GM21515 (cell line): ENCODE results near the gene GABPB1.

Experiments
- ATAC-seq: cut with Tn5 transposase; IDR thresholded peaks from one replicate; pipeline ENCODE4 v1.9.1; 2021; ENCODE audit not compliant: unreplicated experiment

GABPB1 gene

DNA sequence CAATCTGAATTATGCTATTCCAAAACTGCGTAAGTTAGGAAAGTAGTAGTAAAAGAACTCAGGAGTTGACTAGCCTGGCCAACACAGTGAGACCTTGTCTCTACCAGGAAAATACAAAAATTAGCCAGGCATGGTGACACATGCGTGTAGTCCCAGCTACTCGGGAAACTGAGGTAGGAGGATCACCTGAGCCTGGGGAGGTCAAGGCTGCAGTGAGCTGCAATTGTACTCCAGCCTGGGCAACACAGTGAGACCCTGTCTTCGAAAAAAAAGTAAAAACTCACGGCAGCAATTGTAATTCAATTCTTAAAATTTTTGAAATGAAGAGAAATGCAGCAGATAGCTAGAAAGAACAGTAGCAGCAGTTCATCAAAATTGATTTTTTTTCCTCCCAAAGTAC lies 9.7 kb downstream of the GABPB1 start:
- no peak for ATAC-seq

DNA sequence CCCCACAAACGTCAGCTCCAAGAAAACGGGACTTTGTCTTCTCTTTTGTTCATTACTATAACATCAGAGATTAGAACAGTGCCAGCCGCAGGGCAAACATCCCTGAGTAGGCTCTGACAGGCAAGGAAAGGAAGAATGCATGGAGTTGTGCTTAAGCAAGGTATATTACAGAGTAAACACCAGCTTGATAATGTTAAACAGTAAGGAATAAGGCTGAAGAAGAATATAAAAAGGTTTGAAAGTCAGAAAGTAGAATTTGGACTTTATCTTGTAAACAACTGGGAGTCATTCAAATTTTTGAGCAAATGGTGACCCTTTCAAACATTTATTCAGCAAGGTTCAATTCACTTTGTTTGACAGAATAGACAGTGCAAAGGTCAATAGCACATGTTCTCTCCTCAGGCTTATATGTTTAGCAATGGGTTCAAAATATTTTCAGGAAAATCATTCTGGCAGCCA lies 11.0 kb downstream of the GABPB1 start:
- no peak for ATAC-seq

DNA sequence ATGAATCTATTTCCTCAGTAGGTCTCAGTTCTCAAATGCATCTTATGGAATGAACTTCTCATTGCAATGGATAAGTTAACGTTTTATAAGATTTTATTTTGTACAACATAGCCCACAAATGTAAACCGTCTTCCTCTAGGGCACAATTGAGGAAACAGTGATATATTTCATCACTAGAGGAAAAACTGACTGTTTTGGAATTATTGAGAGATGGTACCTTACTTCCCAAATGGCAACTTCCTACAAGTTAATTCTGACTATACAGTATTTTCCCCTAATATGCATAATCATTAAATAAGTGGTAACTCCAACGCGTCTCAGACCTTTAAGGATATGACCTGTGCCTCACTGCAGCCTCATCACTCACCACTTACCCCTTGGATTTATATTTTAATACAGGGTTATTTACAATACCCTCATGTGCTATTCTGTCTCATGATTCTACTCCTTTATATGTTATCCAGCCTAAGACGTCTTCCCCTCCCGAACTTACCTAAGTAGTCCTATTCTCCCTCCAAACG lies 13.3 kb downstream of the GABPB1 start:
- no peak for ATAC-seq

DNA sequence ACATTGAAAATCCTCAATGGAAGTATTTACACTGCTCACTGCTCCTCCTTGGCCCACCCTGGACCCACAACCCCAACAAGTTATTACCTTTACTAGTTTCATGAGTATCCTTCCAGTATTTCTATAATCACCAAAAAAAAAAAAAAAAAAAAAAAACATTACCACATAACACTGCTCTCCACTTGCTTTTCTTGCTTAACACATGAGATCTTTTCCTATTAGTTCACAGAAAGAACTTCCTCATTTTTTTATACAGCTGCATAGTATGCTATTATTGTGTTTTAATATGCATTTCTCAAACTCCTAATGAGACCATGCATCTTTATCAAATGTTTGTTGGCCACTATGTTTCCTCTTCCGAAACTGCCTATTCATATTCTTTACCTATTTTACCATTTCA lies 14.6 kb downstream of the GABPB1 start:
- no peak for ATAC-seq

DNA sequence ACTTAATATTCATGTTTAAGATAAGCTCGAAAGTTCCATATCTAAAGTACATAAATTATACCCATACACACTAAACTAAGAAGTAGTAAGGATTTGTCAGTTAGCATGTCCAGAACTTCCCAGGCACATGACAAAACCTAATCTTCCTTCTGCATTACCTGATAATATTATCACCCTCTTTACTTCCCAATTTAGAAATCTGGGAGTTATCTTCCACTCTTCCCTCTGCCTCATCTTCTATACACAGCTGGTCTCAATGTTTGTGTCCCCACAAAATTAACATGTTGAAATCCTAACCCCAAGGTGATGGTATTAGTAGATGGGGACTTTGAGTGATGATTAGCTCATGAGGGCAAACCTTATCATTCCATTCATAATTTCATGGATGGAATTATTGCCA lies 15.3 kb downstream of the GABPB1 start:
- no peak for ATAC-seq

DNA sequence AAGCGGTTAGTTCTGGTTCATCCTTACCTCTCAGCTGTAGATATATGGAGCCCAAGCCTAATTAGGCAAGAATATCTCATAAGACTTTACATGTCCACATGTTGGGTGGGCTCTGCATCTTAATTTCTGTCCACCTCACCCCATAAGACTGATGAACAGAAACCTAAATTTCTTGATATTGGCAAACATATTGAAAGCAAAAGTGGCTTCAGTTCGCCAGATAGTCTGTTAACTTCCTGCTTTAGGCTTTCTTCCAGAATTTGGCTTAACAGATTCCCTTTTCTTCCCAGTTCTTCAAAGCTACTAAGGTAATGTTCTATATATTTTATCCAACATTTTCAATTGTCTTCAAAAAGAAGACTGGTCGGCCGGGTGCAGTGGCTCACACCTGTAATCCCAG lies 19.7 kb downstream of the GABPB1 start:
- no peak for ATAC-seq

DNA sequence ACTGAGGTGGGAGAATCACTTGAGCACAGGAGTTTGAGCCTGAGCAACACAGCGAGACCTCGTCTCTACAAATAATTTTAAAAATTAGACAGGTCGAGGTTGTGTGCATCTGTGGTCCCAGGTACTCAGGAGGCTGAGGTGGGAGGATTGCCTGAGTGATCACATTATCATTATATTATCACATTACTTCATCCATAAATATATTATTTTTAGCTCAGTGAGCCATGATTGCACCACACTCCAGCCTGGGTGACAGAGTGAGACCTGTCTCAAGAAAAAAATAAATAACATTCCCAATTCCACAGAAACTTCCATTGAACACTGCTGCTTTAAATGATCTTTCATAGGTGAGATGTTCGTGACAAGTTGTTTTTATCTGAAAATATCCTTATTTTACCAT lies 21.8 kb downstream of the GABPB1 start:
- ATAC-seq: no peak

DNA sequence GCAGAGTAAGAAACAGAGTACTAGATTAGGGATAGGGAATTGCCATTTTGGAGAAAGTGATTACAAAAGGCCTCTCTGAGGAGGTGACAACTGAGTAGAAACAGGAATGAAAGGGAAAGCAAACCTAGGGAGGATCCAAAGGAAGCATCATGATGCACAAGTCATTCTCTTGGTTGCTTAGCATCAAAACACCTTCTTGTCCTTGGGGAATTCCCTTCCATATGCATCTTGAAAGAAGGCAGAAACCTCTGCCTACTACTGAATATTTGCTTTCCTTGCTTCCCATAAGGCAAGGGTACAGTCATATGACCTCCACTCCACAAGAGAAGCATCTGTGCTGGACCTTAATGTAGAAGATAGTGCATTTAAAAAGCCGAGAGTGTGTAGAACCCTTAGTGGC lies 24.1 kb downstream of the GABPB1 start:
- ATAC-seq: no peak

DNA sequence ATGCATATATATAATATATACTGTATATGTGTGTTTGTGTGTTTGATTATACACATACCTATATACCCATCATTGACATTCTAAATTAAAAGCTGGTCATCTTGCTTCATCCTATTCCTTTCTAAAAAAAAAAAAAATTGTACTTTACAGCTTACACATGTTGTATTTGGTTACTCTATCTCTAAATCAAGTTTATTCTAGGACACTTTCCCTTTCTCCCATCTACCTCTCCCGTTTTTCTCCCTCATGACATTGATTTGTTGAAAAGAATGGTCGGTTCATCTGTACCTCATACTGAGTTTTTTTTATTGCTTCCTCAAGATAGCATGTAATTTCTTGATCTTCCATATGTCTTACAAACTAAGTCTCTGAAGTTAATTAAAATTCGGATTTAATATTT lies 26.9 kb downstream of the GABPB1 start:
- ATAC-seq: no peak

DNA sequence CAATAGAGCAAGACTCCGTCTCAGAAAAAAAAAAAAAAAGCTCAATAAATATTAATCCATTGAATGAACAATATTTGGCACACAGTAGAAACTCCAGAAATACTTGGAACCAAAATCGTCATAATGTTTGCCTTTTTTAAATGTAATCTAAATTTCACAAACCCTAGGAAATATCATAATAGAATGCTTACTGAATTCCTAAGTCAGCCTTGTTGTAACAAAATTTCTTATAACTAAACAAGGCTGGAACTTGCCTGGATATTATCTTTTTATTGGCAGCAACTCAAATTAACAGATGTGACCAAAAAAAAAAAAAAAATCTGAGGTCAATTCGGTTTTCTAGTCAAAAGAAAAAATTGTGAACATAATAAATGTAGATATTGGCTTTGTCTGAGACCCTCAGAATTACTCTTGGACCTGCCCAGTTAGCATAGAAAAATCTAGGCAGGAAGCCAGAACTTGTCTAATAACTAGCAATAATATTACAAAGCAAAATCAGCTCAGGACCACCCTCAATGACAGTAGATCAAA lies 33.3 kb downstream of the GABPB1 start:
- ATAC-seq: no peak

DNA sequence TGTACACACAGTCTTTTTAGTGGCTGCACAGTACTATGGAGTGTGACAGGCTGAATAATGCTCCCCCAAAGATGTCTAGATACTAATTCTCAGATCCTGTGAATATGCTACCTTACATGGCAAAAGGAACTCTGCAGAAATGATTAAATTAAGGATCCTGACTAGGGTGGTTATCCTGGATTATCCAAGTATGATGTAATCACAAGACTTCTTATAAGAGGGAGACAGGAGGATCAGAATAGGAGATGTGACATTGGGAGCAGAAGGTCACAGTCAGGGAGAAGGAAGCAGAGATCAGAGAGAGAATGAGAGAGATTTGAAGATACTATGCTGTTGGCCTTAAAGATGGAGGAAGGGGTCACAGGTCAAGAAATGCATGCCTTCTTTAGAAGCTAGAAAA lies 34.5 kb downstream of the GABPB1 start:
- no peak for ATAC-seq

DNA sequence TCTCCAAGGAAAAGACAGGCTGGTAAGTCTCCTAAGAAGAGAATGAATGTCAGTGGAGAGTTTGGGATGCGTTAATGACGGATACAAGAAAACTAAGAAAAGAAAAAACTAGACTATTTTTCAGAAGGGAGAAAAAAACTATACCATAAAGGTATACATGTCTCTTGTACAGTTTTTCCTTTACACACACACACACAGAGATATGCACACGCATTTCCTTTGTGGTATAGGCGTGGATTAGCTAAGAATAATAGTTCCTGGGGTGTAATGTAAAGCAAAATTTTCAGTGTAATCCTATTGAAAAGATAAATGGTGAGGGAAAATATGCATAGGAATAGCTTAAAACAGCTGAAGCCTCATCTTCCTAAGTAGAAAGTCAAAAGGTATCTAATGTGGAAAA lies 36.3 kb downstream of the GABPB1 start:
- ATAC-seq: no peak

DNA sequence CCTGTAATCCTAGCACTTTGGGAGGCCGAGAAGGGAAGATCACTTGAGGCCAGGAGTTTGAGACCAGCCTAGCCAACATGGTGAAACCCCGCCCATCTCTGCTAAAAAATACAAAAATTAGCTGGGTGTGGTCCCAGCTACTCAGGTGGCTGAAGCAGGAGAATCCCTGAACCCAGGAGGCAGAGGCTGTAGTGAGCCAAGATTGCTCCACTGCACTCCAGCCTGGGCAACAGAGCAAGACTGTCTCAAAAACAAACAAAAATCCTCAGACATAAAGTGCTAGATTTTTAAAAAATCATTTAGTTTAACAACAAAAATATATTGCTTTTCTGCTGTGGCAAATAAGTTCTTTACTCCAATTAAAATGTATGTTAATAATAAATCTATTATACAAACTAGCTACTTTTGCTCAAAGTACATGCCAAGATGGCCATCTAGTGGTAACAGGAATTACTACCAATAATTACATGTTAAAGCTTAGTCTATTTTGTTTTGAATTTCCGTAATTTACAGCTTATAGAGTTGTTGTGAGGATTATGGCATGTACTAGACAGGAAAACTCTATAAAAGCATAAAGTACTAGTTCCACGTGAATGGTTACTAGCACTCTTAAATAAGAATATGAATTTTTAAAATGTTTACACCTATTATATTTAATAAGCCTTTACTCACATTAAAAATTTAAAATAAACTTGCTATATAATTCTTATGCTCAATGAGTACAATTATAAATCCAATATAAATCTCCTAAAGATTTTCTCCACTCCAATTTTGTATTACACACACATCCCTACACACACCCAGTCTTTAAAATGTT lies 39.0 kb downstream of the GABPB1 start:
- ATAC-seq: no peak

DNA sequence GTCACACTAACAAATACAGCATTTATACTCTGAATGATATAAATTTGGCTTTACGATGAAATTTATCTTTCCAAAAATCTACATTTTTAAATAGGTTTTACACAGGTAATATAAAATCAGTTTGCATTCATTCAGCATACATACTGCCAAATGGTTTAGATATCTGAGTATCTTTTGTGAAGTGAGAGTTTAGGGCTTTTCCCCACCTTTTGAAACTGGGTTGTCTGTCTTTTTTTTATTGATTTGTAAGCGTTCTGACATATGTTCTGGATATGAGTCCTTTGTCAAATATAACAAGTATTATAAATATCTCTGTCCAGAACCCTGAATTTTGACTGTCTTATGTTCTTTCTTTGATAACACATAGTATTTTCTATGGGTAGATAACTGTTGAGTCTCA lies 42.4 kb downstream of the GABPB1 start:
- no peak for ATAC-seq

DNA sequence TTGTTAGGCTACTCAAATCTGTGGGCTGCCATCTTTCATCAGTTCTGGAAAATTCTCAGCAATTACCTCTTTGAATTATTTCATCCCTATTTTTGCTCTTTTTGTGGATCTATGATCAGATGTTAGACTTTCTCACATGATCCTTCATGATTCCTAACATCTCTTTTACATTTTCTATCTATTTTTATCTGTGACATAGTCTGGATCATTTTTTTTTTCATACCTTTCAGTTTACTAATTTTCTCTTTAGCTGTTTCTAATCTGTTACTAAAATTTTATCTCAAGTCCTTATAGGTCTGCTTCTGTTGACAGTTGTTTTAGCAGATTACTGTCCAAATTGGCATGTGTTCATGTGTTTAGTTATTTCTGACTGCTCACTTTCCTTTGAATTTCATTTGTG lies 47.2 kb downstream of the GABPB1 start:
- ATAC-seq: no peak

DNA sequence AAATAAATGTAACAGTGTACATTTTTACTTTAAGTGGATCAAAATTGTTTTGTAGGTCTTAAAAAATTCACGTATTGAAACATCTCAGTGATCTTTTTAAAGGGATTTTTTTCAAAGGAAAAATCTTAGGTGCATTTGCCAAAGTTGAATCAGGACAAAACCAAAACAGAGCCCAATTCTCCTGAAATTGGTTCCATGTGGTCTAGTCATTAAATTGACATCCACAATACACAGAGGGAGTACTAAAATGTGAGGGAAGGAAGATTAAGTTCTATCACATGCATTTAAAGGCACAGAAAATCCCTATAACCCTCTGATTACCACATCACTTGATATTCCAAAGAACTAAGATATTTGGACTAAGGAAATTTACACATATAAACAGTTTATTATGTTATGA lies 50.2 kb downstream of the GABPB1 start:
- no peak for ATAC-seq

DNA sequence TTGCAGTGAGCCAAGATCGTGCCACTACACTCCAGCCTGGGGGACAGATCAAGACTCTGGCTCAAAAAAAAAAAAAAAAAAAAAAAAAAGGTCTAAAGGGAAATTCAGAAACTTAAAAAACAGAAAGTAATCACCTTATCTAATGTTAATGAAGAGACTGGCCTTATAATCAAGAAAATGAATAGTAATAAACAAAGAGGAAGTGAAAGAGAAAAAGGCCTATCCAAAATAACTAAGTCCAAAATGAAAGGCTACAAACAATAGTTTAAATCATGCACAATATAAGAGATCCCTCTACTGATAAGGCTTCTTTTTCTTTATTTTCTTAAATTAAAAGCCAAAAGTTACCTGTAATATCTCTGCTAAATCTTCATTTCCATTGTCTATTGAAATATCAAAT lies 52.4 kb downstream of the GABPB1 start:
- ATAC-seq: no peak

DNA sequence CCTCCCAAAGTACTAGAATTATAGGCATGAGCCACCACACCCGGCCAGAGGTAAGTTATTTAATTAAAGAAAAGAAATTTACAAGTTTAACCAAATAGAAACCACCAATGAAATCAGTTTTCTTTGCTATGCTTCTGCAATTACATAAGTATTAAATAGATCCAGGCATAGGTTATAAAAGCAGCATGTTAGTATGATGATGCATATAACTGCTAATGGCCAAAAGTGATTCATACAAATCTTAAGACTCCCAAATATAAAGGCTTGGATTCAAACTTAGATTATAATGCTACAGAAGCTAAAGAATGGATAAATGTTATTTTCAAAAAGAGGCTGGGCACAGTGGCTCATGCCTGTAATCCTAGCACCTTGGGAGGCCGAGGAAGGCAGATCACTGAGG lies 56.7 kb downstream of the GABPB1 start:
- no peak for ATAC-seq

DNA sequence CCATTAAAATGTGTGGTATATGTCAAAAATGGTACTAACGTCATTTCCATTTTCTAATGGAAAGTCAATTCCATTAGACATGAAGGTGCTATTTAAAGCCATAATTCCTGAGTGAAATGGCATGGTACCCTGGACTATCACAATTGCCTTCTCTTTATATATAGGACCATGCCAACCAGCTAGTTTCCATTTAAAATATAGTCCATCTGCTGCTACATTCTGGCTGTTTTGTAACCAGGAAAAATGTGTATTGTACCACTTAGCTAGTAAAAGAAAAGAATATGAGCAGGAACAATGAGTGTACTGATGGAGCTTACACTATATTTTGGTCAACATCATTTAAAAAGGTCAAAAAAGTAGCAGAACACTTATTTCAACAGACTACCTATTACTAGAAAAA lies 59.0 kb downstream of the GABPB1 start:
- no peak for ATAC-seq

DNA sequence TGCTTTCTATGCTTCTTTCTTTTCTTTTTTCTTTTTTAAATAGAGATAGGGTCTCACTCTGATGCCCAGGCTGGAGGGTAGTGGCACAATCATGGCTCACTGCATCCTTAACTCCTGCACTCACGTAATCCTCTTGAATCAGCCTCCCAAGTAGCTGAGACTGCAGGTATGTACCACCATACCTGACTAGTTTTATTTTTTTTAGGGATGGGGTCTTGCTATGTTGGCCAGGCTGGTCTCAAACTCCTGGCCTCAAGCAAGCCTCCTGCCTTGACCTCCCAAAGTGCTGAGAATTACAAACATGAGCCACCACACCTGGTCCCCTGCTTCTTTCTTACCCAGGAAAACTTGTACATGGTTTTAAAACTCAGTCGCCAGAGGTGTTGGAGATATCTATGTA lies 65.2 kb downstream of the GABPB1 start:
- no peak for ATAC-seq

DNA sequence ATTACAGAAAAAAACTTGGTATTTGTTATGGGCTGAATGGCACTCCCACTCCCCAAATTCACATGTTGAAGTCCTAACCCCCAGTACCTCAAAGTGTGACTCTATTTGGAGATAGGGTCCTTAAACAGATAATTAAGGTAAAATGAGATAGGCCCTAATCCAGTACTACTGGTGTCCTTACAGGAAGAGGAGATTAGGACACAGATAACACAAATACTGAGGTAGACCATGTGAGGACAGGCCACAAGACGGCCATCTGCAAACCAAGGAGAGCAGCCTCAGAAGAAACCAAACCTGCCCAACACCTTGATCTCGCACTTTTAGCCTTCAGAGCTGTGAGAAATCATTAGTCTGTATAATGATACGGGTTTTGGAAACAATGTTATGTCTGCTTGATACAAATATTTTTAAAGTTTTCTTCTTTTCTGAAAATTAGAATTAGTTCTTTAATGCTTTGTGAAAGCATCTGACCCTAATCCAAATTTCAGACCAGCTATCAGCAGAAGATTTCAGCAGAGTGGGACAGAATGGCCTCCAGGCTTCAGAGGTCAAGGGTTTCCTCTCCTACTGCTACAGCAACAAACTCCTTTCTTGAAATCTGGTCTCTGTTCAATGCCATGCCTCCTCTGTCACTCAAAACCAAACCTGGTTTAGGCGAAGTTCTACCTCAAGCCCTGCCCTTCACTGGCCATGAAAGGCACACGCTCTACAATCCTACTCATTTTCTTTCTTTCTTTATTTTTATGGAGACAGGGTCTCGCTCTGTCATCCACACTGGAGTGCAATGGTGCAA lies 67.5 kb downstream of the GABPB1 start:
- no peak for ATAC-seq

DNA sequence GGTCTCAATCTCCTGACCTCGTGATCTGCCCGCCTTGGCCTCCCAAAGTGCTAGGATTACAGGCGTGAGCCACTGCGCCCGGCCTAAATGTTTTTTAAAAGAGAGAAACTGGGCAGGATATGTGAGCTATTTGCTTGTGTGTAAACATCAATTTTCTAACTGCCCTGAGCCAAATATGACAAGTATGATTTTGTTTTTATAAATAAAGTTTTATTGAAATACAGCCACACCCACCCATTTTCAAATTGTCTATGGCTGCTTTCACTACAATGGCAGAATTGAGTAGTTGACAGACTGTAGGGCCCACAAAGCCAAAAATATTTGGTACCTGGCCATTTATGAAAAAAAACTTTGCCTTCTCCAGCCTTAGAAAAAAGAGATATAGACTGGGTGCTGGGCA lies 73.6 kb downstream of the GABPB1 start:
- no peak for ATAC-seq
